ENCODE results near the gene FCMR.

The FCMR gene

GRCh38 chr1:206899717-206900116, 22.0 kb downstream of the FCMR start:
- DNase-seq (ENCODE audit: low spot score) = no peak

- DNase-seq (ENCODE audit: low spot score) = no peak
Observed at GRCh38 chr1:206898915-206899431, 22.8 kb downstream of the FCMR start.

DNA sequence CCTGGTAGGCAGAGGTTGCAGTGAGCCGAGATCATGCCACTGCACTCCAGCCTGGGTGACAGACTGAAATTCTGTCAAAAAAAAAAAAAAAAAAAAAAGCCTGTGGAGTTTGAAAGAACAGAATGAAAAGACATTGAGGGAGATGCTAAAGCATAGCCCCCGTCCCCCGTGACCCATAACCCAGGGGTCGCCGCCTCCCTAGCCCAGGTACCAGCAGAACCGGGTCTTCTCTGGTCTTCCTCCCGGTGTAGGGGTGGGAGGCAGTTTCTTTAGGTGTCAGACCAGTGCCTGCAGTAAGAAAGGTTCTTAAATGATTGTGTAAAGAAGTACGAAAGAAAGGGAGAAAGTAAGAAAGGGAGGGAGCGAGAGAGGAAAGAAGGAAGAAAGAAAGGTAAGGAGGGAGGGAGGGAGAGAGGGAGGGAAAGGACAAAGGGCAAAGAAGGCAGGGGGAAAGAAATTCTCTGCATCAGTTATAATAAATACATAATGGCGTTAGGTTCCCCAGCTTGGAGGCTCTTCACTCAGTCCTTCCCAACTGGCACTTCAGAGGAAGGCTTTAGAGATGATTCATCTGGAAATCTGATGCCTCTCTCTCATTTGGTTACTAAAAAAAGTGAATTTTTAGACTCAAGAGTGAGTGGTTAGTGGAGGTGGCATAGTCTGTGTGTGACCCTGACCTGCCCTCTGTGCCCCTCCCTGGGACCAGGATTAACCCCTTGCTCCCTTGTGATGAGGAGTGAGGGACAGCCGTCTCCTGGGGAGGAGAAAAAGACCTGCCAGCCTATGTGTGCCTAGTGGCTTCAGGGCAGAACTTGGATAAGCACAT, 23.4 kb downstream of the FCMR start:
- no peak for DNase-seq (ENCODE audit: low spot score)

DNA sequence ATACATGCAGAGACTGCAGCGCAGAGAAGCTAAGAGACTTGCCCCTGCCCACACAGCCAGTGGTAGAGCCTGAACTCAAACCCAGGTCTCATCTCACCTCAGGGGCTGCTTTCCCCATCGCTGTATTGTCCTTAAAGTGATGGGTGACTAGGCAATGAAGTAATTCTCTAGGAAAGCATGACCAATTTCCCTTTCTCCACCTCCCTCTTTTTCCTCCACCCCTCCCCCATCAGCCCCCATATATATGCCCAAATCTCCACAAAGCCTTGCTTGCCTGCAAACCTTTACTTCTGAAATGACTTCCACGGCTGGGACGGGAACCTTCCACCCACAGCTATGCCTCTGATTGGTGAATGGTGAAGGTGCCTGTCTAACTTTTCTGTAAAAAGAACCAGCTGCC, 24.6 kb downstream of the FCMR start, which contains the start of gene IL24:
Gene IL24 (plus strand): TSS at position 269 of the 400 bp plus-strand sequence. CDS start 390 bp downstream, outside the sequence.
- DNase-seq (ENCODE audit: low spot score) = no peak

DNA sequence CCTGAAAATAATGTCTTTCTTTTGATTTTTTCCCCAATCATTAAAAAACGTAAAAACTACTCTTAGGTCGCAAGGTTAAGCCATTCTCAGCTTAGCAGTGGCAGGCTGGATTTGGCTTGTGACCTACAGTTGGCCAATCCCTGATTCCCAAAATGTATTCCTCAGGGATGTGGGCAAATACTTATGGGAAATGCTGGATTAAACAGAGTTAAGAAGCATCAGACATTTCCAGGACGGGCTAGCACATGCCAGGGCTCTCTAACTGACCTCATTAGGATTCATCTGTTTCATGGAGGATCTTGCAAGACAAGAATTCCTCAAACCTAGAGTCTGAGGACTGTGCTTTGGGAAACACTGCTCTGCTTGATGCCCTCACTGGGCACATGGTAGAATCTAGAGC, 25.5 kb downstream of the FCMR start:
- no peak for DNase-seq (ENCODE audit: low spot score)

DNA sequence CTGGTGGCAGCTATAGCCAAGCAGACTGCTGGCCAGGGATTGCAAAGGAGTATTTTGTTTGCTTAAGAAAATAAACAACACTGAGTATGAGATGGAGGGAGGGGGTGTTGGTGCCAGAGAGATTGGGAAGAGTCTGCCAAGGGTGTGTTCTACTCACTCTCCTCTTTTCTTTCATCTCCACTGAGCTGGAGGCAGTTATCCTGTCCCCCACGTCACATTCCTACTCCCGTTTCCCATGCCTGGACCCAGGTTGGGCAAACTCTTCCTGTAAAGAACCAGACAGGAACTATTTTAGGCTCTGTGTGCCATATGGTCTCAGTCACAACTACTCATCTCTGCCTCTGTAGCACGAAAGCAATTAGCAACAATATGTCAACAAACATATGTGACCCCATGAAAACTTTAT, 25.9 kb downstream of the FCMR start:
- DNase-seq (ENCODE audit: low spot score) = no peak

GRCh38 chr1:206895325-206895724, 26.4 kb downstream of the FCMR start:
- DNase-seq (ENCODE audit: low spot score) = no peak

- no peak for DNase-seq (ENCODE audit: low spot score)
Observed at GRCh38 chr1:206893380-206893779, 28.4 kb downstream of the FCMR start.

GRCh38 chr1:206892351-206892984, 29.3 kb downstream of the FCMR start:
- no peak for DNase-seq (ENCODE audit: low spot score)

GRCh38 chr1:206891412-206891811, 30.3 kb downstream of the FCMR start:
- no peak for DNase-seq (ENCODE audit: low spot score)

DNA sequence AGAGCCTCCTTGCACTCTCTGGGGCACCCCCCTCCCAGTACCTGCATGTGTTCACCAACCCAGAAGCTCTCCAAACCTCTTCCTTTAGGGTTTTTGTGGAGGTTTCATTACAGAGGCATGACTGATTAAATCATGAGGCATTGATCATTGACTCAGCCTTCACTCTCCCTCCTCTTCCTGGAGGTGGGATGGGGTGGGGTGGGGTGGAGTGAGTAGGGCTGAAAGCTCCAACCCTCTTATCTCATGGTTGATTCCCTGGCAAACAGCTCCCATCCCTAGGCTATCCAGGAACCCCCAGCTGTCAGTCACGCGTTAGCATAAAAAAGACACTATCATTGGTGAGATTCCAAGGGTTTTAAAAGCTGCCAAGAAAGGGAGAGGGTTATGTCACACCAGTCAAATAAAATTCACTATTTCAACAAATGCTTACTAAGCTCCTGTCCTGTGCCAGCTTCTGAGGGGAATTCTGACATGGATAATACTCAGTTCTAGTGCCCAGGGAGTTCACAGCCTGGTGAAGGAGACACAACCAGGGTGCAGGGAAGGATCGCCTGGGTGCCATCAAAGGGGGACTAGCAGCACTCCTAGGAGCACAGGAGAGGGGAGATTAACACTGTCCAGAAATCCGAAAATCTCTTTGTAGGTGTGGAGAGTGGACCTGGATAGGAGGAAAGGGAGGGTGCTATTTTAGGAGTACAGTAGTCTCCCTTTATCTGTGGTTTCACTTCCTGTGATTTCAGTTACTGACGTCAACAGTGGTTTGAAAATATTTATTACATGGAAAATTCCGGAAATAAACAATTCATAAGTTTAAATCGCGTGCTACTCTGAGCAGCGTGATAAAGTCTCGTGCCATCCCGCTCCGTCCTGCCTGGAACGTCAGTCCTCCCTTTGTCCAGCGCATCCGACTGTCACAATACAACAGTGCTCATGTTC, 31.3 kb downstream of the FCMR start:
- no peak for DNase-seq (ENCODE audit: low spot score)

GRCh38 chr1:206887701-206888100, 34.0 kb downstream of the FCMR start:
- no peak for DNase-seq (ENCODE audit: low spot score)

GRCh38 chr1:206886831-206887230, 34.9 kb downstream of the FCMR start:
- DNase-seq (ENCODE audit: low spot score) = no peak

- no peak for DNase-seq (ENCODE audit: low spot score)
Observed at GRCh38 chr1:206885341-206886060, 36.2 kb downstream of the FCMR start.

- DNase-seq (ENCODE audit: low spot score) = no peak
Observed at GRCh38 chr1:206883876-206884275, 37.9 kb downstream of the FCMR start.

- DNase-seq (ENCODE audit: low spot score) = no peak
Observed at GRCh38 chr1:206883160-206883559, 38.6 kb downstream of the FCMR start.

DNA sequence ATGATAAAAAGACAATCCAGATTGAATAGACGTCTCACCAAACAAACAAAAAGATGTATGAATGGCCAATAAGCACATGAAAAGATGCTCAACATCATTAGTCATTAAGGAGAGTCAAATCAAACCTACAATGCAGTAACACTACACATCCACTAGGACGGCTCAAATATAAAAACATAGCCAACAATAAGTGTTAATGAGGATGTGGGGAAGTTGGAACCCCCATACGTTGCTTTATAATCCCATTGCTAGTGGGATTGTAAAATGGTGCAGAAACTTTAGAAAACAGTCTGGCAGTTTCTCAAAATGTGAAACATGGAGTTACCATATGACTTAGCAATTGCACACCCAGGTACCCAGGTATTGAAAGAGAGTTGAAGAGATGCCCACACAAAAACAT, 39.2 kb downstream of the FCMR start:
- no peak for DNase-seq (ENCODE audit: low spot score)

- no peak for DNase-seq (ENCODE audit: low spot score)
Observed at GRCh38 chr1:206880314-206880713, 41.4 kb downstream of the FCMR start.

- no peak for DNase-seq (ENCODE audit: low spot score)
Observed at GRCh38 chr1:206878456-206878855, 43.3 kb downstream of the FCMR start.

DNA sequence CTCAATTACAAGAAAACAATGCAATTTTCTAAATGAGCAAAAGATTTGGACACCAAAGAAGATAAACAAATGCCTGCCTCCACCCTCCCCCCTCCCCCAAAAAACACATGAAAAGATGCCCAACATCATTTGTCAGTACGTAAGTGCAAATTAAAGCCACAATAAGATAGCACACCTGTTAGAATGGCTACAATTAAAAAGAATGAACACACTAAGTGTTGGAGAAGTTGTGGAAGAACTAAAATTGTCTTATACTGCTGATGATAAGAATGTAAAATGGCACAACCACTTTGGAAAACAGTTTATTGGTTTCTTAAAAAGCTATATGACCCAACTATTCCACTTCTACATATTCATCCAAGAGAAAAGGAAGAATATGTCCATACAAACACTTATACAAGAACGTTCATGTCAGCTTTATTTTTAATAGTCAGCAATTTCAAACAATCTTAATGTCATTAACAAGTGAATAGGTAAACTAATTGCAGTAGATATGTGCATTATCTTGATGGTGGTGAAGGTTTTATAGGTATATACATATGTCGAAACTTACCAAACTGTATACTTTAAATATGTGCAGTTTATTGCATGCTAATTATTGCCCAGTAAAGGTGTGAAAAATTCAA, 45.9 kb downstream of the FCMR start:
- no peak for DNase-seq (ENCODE audit: low spot score)

GRCh38 chr1:206873603-206874188, 48.0 kb downstream of the FCMR start:
- DNase-seq (ENCODE audit: low spot score) = no peak

Data from ecto neural progenitor cell (in vitro differentiated cells).